EL (cell line): ENCODE results near the gene MTG1.

Experiments
- DNase-seq: peaks from one replicate; pipeline ENCODE4 v3.0.0-alpha.2; 2016

Gene MTG1

DNA sequence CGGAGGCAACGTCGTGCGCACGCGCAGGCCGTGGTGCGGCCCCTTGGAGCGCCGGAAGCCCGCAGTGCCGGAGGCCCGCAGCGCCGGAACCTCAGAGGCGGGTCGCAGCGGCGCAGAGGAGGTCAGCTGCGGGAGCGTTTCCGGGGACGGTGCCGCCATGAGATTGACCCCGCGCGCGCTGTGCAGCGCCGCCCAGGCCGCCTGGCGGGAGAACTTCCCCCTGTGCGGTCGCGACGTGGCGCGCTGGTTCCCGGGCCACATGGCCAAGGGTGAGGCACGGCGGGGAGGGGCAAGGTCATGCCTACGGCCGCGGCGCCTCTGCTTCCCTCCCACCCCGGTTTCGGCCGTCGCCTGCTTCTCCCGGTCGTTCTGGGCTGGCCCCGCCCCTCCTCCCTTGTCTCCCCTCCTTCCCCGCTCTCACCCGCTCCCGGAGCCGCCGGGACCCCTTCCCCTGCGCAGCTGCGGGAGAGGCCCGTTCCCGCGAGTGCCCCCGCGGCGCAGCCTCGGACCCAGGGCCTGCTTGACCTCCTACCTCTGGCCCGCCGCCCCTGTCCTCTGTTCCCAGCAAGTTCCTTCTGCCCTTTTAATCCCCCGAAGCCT lies at the start of gene MTG1:
TSS of gene MTG1 (plus strand) at position 94 of the 600 bp plus-strand sequence. CDS start at position 158, 64 bp downstream.
- peak; percentile 92 for DNase-seq

DNA sequence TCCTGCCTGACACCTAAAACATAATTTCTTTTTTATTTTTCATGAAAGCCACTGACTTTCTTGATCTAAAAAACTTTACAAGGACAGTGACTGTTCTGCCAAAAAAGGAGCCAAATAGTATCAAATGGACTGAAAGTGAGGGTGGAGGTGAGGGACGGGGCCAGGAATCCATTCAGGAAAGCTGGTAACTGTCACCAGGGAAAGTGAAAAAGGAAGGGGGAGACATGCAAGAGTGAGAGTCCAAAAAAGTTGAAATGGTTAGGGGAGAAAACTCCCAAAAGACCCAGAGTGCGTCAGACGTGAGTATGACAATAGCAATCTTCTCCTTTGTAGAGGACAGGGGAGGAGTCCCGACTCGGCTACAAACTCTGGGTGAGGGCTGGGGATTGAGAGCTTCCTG lies 49.7 kb upstream of the MTG1 start:
- DNase-seq = no peak

- DNase-seq = no peak
Observed at GRCh38 chr10:133346413-133346812, 47.5 kb upstream of the MTG1 start.

DNA sequence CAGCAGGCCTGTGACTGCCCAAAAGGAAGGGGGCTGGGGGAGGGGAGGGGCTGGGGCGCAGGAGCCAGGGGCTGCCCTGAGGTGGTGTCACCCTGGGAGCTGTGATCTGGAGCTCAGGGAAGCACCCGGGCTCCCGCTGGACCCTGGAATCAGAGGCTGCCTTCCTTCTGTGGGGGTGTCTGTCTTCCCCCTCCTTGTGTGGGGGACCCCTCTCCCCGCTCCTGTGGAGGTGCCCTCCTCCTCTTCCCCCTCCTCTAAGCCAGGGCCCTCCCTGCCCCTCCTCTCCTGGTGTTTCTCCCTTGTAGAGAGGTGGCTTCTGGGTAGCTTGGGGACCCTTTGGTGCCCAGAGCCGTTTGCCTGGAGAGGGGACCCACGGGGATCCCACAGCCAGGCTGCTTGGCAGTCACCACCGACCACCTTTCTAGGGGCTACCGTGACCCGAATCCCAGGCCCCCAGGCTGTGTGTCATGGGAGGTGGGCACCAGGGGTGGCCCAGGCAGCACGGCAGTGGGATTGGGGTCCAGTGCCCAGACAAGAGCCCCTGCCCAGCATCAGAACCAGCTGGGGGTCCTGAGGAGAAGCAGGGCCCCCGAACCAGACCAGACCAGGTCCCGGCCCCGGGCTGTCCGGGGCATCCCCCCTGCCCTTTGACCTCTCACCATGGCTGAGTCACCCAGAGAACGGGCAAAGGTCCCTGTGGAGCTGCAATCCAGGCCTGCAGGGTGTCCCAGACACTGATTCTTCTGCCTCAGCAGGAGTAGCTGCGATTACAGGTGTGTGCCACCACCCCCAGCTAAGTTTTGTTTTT lies 46.0 kb upstream of the MTG1 start:
- no peak for DNase-seq

DNA sequence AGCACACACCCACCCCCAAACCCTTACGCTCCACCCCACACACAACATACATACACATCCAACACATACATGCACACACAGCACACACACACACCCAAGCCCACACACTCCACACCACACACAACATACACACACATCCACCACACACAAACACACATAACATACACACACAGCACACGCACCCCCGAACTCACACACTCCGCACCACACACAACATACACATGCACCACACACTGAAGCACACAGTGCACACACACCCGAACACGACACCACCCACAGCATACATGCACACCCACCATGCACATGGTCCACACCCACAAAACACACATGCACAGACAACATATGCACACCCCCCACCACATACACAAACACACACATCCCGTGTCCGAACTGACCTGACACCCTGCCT lies 44.8 kb upstream of the MTG1 start:
- DNase-seq = no peak

DNA sequence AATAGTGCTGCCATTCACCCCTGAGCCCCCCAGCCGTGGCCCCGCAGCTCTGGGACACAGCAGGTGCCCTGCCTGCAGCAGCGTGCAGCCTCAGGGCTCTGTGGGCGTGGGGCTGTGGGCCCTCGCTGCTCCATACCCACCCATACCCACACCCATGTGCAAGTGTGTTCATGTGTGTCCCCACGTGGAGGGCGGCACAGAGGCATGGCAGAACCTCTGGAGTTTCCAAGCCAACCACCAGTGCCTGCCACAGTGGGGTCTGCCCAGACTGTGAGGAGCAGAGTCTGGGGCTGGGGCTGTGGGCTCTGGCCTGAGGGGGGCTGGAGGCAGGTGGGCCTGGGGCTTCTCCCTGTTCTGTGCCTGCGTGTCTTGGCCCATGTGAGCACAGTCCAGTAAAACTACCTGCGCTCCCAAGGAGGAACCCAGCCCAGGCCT lies 44.4 kb upstream of the MTG1 start:
- DNase-seq = no peak

DNA sequence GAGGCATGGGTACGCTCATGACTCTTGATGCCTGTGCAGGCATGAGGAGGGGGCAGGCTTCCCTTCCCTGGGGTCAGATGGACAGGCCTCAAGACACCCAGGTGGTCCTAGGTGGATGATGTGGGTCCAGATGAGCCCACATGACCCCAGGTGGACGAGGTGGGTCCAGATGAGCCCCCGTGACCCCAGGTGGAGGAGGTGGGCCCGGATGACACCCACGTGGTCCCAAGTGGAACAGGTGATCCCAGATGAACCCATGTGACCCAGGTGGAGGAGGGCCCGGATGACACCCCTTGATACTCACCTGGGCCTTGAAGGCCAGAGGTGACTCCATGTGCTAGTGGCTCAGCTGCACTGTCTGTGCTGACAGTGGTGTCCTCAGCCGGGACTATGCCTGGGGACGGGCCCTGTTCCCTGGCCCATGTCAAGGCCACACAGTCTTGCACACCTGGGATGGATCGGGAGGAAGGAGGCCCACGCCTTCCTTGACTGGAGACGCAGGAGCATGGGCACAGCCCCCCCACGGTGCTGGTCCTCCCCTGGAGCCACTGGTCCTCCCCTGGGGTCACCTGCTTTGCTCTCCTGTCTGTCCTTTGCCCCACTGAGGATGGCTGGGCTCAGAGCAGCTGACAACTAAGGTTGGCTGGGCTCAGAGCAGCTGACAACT lies 43.5 kb upstream of the MTG1 start:
- DNase-seq = no peak

GRCh38 chr10:133350950-133351329 lies 43.0 kb upstream of the MTG1 start:
- no peak for DNase-seq

DNA sequence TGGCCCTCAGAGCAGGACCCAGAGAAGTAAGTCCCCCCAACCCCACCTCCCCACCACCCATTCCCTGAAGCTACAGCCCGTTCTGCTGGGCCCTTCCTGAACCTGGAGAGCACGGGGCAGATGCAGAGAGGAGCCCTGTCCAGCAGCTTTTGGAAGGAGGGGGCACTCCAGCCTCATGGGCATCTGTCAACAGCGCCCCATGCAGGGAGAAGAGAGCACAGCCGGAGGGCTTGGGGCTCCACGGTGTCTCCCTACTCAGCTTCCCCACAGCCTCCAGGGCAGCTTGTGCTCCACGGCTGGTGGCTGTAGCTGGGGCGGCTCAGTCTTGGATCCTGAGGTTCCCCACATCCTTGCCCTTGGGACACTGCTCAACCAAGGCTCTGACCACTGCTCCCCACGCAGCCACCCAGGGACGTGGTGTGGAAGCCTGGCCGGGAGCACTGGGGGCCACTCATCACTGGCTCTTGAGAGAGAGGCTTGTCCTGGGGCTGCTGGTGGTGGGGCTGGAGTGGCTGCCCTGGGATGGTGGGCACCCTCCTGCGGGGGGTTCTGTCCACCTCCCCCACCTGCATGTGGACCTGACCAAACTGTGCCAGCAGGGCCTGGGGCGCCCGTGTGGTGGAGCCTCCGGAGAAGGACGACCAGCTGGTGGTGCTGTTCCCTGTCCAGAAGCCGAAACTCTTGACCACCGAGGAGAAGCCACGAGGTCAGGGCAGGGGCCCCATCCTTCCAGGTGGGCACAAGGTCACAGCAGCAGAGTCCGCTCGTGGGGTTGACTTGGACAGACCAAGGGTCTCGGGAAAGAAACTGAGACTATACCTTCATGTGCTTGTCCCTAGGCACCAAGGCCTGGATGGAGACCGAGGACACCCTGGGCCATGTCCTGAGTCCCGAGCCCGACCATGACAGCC lies 42.3 kb upstream of the MTG1 start:
- DNase-seq = no peak

GRCh38 chr10:133353202-133353959 lies 40.6 kb upstream of the MTG1 start:
- no peak for DNase-seq

DNA sequence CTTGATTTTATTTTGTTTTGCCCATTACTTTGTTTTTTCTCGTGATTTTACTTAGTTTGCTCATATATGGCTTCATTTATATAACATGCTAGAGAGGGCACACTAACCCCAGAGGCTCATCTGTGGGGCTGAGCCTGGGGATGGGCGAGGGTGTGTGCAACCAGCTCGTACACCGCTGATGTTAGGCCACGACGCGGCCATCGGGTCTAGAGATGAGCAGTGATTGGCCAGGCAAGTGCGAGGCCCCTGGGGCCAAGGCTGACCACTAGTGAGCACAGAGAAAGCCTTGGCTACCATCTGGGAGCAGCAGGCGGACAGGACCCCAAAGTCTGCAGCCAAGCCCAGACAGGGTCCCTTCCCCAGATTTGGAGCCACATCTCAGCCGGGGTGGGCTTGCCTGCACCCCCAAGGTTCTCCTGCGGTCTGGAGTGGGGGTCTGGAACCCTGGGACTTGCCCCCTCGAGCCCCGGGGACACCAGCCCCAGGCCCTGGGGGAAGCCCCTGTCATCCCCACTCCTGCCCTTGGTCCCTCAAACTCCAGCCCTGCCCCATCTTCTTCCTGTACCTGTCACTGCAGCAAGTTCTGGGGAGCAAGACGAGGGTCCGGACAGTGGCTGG lies 39.9 kb upstream of the MTG1 start:
- no peak for DNase-seq

DNA sequence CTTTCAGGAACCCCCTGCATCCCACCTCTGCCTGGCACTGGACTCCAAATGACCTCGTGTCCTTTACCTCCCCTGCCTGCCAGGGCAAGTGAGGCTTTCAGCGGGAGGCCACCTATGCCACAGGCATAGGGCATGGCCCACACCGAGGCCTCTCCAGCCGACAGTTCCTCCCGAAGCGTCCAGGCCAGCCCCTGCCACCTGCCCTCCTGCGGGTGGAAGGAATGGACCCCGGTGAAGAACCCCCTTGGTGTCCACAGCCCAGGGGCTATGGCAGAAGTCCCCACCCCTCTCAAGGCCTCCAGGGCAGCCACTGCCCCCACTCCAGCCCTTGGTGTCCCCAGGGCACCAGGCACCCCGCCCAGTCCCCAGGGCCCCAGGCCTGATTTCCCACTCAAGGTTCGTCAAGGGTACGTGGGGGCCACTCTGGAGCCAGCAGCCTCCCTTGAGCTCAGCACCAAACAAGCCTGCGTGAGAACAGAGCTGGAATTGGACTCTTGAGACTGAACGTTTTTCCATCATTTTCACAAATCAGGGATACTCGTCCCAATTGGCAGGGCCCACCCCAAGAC lies 39.2 kb upstream of the MTG1 start:
- DNase-seq = no peak

DNA sequence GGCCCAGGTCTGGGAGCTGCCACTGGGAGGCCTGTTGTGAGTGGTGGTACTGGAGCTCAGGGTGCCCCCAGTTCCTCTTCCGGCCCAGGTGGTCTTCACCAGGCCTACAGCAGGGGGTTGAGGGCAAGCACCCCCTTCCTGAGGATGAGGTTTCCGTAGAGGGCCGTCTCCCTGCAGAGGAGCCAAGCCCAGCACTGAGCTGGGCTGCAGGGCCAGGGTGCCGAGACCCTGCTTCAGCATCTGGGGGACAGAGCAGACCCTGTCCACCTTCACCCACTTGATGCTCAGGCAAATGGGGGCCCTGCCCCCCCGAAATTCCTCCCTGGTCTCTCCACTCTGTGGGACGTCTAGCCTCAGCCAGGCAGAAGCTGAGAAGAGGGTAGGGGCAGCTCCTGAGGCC lies 38.7 kb upstream of the MTG1 start:
- DNase-seq = no peak

DNA sequence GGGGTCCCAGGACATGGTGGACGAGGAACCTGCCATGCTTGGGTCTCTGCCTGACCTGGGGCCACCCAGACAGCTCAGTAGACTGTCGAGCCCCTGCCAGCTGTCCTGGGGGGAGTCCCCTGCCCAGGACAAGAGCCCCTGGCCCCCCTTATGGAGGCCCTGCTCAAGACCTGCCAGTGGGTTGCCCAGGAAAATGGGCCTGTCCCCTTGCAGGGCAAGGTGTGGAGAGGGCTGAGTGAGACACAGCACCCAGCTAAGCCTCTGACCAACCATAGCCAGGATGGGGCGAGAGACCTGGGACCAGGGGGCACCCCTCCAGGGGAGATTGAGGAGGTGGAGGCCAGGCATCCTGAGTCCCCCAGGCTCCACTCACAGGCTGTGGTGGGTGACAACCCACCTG lies 38.0 kb upstream of the MTG1 start:
- no peak for DNase-seq

GRCh38 chr10:133356549-133357284 lies 37.2 kb upstream of the MTG1 start:
- no peak for DNase-seq

DNA sequence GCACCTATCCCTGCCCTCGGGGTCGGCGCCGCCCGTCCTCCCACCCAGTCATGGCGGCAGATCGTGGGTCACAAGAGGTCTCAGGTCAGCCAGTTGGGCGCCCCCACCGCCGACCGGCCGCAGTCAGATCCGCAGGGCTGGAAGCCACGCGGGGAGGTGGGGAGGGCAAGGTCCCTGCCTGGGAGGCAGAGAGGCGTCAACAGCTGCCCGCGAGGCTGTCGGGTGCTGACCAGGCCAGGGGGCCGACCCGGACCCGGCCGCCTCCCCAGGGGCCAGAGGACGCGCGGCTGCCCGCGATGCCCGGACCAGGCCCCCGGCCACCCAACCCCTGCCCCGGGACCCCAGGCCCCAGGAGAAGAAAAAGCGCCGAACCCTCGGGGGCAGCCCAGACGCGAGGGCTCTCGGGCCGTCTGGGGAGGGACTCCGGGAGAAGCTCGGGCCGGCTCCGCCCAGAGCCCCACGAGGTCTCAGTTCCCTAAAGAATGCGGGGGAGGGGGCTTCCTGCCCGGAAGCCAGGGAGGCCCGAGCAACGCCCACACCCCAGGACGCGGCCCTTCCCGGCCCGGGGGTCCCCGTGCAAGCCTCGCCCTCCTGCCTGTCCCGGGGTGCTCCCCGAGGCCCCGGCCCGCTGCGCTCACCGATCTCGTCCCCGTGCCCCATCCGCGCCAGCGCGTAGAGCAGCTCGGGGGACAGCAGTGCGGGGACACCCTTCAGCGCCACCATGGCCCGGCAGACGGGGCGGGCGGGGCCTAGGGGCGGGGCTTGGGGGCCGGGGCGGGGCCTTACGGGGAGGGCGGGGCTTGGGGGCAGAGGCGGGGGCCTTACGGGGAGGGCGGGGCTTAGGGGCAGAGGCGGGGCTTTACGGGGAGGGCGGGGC lies 36.4 kb upstream of the MTG1 start, which contains the start of gene FUOM:
TSS of gene FUOM (minus strand) at position 735 of the 877 bp plus-strand sequence. CDS start at position 723, 12 bp downstream.
- peak; percentile 58 for DNase-seq

- no peak for DNase-seq
Observed at GRCh38 chr10:133358162-133358924, 35.6 kb upstream of the MTG1 start.

DNA sequence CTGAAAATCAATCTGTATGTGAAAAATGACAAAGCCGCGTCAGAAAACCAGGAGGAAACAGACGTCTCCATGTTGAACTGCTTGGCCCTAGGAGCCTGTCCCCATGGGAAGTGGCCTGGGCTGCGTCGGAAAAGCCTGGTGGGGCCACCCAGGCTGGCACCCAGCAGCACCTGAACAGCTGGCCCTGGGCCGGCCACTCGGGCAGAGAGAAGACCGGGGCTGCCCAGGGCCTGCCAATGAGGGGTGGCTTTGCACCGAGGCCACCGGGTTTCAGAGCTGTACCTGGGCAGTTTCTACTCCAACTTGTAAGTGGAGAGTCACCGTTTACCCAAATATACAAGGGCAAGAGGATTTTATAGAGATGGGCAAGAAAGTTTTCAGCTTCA lies 35.0 kb upstream of the MTG1 start:
- DNase-seq = no peak

DNA sequence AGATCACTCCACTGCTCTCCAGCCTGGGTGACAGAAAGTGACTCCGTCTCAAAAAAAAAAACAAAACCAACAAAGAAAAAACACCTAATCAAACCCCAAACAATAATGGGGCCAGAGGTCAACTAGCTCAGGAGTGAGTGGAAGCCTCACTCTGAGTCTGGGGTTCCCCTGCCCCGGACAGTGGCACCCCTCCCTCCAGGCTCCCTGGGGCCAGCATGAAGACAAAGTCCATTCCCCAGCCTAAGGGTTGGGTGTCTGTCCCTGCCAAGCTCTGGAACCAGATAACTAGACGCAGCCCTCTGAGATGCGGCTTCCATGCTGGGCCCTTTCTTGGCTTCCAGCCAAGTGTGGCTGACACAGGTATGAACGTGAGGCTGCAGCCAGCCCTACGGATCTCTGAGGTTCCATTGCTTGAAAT lies 34.4 kb upstream of the MTG1 start:
- DNase-seq = no peak
